ENCODE data around the gene UHMK1.
A peak's percentile ranks its signal among the peaks of the same experiment; 100 is the strongest.
"Not testable (repeated sequence)": the region's sequence is repeated elsewhere in the genome, so short reads cannot be mapped to it uniquely, and the experiment has no call there.

UHMK1 gene

GRCh38 chr1:162564762-162565218 is 67.2 kb downstream of the UHMK1 start:
- no peak for DNase-seq (ENCODE audit: low read depth, low spot score)
- Histone ChIP-seq H3K27ac (peak overlapping the region; percentile 42), H3K9me3 (ENCODE audit: low read depth, low read length) (no peaks in the 10 kb centered on the region), H3K4me3 (peak overlapping the region; percentile 91), H3K9ac (ENCODE audit: insufficient read length) (peak overlapping the region; percentile 88), H3K36me3 (ENCODE audit: insufficient read depth, low read length) (peaks cover 60% of the 10 kb centered on the region)
- TF ChIP-seq FOXP2 (optimal IDR thresholded peaks at IDR 0.05; ENCODE audit: control extremely low read depth, extremely low read length, insufficient read depth) = no peak
- no peak for TF ChIP-seq POLR2AphosphoS5 (IDR thresholded peaks at IDR 0.05; ENCODE audit: borderline replicate concordance, low read depth, low read length)
- no peak for TF ChIP-seq EZH2 (IDR thresholded peaks at IDR 0.05)

GRCh38 chr1:162565460-162565859 is 67.8 kb downstream of the UHMK1 start:
- no peak for DNase-seq (ENCODE audit: low read depth, low spot score)
- TF ChIP-seq EZH2 (IDR thresholded peaks at IDR 0.05) (no peak), FOXP2 (optimal IDR thresholded peaks at IDR 0.05; ENCODE audit: control extremely low read depth, extremely low read length, insufficient read depth) (no peak), POLR2AphosphoS5 (IDR thresholded peaks at IDR 0.05; ENCODE audit: borderline replicate concordance, low read depth, low read length) (no peak)
- Histone ChIP-seq H3K9ac (ENCODE audit: insufficient read length) (peak overlapping the region; percentile 88), H3K9me3 (ENCODE audit: low read depth, low read length) (no peaks in the 10 kb centered on the region), H3K36me3 (ENCODE audit: insufficient read depth, low read length) (peaks cover 65% of the 10 kb centered on the region), H3K27ac (0 out of 2 replicates have a peak overlapping the region, but pooled peaks have one; percentile 30), H3K4me3 (peak overlapping the region; percentile 91)

- Histone ChIP-seq H3K27ac (peak overlapping the region; percentile 34; the same call in 1 of the 2 replicates), H3K9me3 (ENCODE audit: low read depth, low read length) (no peaks in the 10 kb centered on the region), H3K4me3 (no peak overlapping the region), H3K36me3 (ENCODE audit: insufficient read depth, low read length) (peaks cover 80% of the 10 kb centered on the region), H3K9ac (ENCODE audit: insufficient read length) (peak overlapping the region; percentile 11)
- no peak for TF ChIP-seq EZH2 (IDR thresholded peaks at IDR 0.05)
- no peak for TF ChIP-seq FOXP2 (optimal IDR thresholded peaks at IDR 0.05; ENCODE audit: control extremely low read depth, extremely low read length, insufficient read depth)
- no peak for TF ChIP-seq POLR2AphosphoS5 (IDR thresholded peaks at IDR 0.05; ENCODE audit: borderline replicate concordance, low read depth, low read length)
- DNase-seq (ENCODE audit: low read depth, low spot score) = no peak
These were observed 69.3 kb downstream of the UHMK1 start for GRCh38 chr1:162566870-162567269.

GRCh38 chr1:162568802-162569201 is 71.2 kb downstream of the UHMK1 start:
- DNase-seq (ENCODE audit: low read depth, low spot score) = no peak
- TF ChIP-seq POLR2AphosphoS5 (IDR thresholded peaks at IDR 0.05; ENCODE audit: borderline replicate concordance, low read depth, low read length) = no peak
- TF ChIP-seq EZH2 (IDR thresholded peaks at IDR 0.05) = no peak
- Histone ChIP-seq H3K9me3 (ENCODE audit: low read depth, low read length) (no peaks in the 10 kb centered on the region), H3K36me3 (ENCODE audit: insufficient read depth, low read length) (peaks cover 90% of the 10 kb centered on the region), H3K27ac (peak overlapping the region; percentile 37; the same call in 1 of the 2 replicates), H3K9ac (ENCODE audit: insufficient read length) (no peak overlapping the region), H3K4me3 (no peak overlapping the region)

DNA sequence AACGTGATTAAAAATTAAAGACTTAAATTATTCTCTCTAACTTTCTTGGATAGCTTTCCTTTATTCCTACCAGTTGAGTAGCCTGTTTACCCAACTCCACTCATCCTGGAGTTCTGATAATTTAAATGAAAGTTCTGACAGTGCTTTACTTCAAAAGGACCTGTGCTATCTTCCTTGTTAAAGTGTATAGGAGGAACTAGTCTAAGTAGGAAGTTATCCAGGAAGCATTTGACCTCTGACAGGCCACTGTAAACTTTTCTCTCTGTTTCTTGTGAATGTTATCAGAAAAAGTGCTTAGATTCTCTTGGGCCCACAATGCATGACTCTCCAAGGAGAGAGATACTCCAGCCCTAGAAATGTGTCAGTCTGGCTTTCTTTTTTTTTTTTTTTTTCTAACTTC is 73.1 kb downstream of the UHMK1 start:
- Histone ChIP-seq H3K9ac (ENCODE audit: insufficient read length) (no peak overlapping the region), H3K4me3 (no peak overlapping the region), H3K27ac (no peak overlapping the region), H3K36me3 (ENCODE audit: insufficient read depth, low read length) (peaks cover 84% of the 10 kb centered on the region), H3K9me3 (ENCODE audit: low read depth, low read length) (no peaks in the 10 kb centered on the region)
- no peak for DNase-seq (ENCODE audit: low read depth, low spot score)
- TF ChIP-seq FOXP2 (optimal IDR thresholded peaks at IDR 0.05; ENCODE audit: control extremely low read depth, extremely low read length, insufficient read depth) (no peak), EZH2 (IDR thresholded peaks at IDR 0.05) (no peak), POLR2AphosphoS5 (IDR thresholded peaks at IDR 0.05; ENCODE audit: borderline replicate concordance, low read depth, low read length) (no peak)

DNA sequence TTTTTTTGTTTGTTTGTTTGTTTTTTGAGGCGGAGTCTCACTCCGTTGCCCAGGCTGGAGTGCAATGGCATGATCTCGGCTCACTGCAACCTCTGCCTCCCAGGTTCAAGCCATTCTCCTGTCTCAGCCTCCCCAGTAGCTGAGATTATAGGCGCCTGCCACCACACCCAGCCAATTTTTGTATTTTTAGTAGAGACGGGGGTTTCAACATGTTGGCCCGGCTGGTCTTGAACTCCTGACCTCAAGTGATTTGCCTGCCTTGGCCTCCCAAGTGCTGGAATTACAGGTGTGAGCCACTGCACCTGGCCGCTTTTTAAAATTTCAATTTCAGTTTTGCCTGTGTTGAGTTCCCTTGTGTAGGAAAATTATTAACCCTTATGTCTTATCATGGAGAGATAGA is 73.5 kb downstream of the UHMK1 start:
- H3K27ac ChIP-seq = peak overlapping the region; percentile 21; the same call in 1 of the 2 replicates

GRCh38 chr1:162571696-162572095 is 74.1 kb downstream of the UHMK1 start:
- H3K4me3 ChIP-seq = no peak overlapping the region
- H3K27ac ChIP-seq = peak overlapping the region; percentile 21
- DNase-seq (ENCODE audit: low read depth, low spot score) = no peak
- H3K9me3 ChIP-seq (ENCODE audit: low read depth, low read length) = no peaks in the 10 kb centered on the region
- TF ChIP-seq FOXP2 (optimal IDR thresholded peaks at IDR 0.05; ENCODE audit: control extremely low read depth, extremely low read length, insufficient read depth) = no peak
- no peak overlapping the region for H3K9ac ChIP-seq (ENCODE audit: insufficient read length)
- H3K36me3 ChIP-seq (ENCODE audit: insufficient read depth, low read length) = peaks cover 84% of the 10 kb centered on the region

More for the DNA sequence above, 73.5 kb downstream of the UHMK1 start:
- H3K9me3 ChIP-seq (ENCODE audit: low read depth, low read length); H3K9ac ChIP-seq (ENCODE audit: insufficient read length); H3K4me3 ChIP-seq; DNase-seq (ENCODE audit: low read depth, low spot score): not testable (repeated sequence)
- peaks cover 84% of the 10 kb centered on the region for H3K36me3 ChIP-seq (ENCODE audit: insufficient read depth, low read length)

DNA sequence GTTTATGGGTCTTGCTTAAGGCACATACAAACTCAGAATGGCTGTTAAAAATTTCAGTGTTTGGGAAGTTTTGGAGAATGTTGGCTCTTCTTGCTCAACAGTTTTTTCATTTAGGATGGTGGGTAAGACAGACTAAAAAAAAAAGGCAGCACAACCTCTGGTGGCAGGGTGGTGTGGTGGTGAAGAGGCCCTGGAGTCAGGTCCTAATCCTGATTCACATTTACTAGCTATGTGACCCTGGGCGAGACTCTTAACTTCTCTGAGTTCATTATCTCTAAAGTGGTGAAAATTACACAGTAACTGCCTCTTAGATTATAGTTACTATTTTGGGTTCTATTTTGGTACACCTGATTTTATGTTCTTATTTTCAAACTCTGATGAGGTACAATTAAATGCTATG is 75.5 kb downstream of the UHMK1 start:
- no peaks in the 10 kb centered on the region for H3K9me3 ChIP-seq (ENCODE audit: low read depth, low read length)
- H3K9ac ChIP-seq (ENCODE audit: insufficient read length) = no peak overlapping the region
- H3K36me3 ChIP-seq (ENCODE audit: insufficient read depth, low read length) = peaks cover 80% of the 10 kb centered on the region
- H3K27ac ChIP-seq = peak overlapping the region; percentile 65
- no peak overlapping the region for H3K4me3 ChIP-seq
- no peak for DNase-seq (ENCODE audit: low read depth, low spot score)
- TF ChIP-seq EZH2 (IDR thresholded peaks at IDR 0.05) = no peak
- no peak for TF ChIP-seq FOXP2 (optimal IDR thresholded peaks at IDR 0.05; ENCODE audit: control extremely low read depth, extremely low read length, insufficient read depth)
- TF ChIP-seq POLR2AphosphoS5 (IDR thresholded peaks at IDR 0.05; ENCODE audit: borderline replicate concordance, low read depth, low read length) = no peak

GRCh38 chr1:162578071-162578700 is 80.6 kb downstream of the UHMK1 start:
- no peak overlapping the region for H3K9ac ChIP-seq (ENCODE audit: insufficient read length)
- peak overlapping the region; percentile 55 for H3K27ac ChIP-seq
- H3K4me3 ChIP-seq = peak overlapping the region; percentile 0; the same call in 1 of the 2 replicates
- H3K36me3 ChIP-seq (ENCODE audit: insufficient read depth, low read length) = peaks cover 82% of the 10 kb centered on the region
- no peak for DNase-seq (ENCODE audit: low read depth, low spot score)
- no peaks in the 10 kb centered on the region for H3K9me3 ChIP-seq (ENCODE audit: low read depth, low read length)
- no peak; the same call in 1 of the 2 replicates for TF ChIP-seq POLR2AphosphoS5 (IDR thresholded peaks at IDR 0.05; ENCODE audit: borderline replicate concordance, low read depth, low read length)
- TF ChIP-seq EZH2 (IDR thresholded peaks at IDR 0.05) = no peak
- TF ChIP-seq FOXP2 (optimal IDR thresholded peaks at IDR 0.05; ENCODE audit: control extremely low read depth, extremely low read length, insufficient read depth) = no peak

All from SK-N-MC (cell line).